MM.1S (cell line): Measurements from ENCODE around the gene TTC33.
"Not testable (repeated sequence)": the region's sequence is repeated elsewhere in the genome, so short reads cannot be mapped to it uniquely, and the experiment has no call there.

Experiments used
- DNase-seq: peaks from one replicate; pipeline ENCODE4 v3.0.0-alpha.2; 2015
- H2AFZ ChIP-seq: fragments of 300-600 bp; sonication (generic); 2 replicates; pipeline ENCODE4 v1.6.0; 2016; ENCODE audit warnings: antibody characterized with exemption, low read length
- H3F3A ChIP-seq: fragments of 300-600 bp; sonication (generic); 2 replicates; pipeline ENCODE4 v1.6.1; 2016; ENCODE audit warnings: mild to moderate bottlenecking, antibody characterized with exemption, low read length, moderate library complexity, mixed read lengths; ENCODE audit not compliant: insufficient read depth
- H3K27ac ChIP-seq: fragments of 300-600 bp; sonication (generic); 2 replicates; pipeline ENCODE4 v1.5.1; 2016; ENCODE audit warnings: mild to moderate bottlenecking, low read length
- H3K27me3 ChIP-seq: fragments of 300-600 bp; sonication (generic); replicated peaks from 2 replicates; pipeline ENCODE4 v1.6.0; 2016; ENCODE audit warnings: low read length; ENCODE audit not compliant: insufficient read depth
- H3K36me3 ChIP-seq: fragments of 300-600 bp; sonication (generic); replicated peaks from 2 replicates; pipeline ENCODE4 v1.6.1; 2016; ENCODE audit warnings: mild to moderate bottlenecking, low read length, mixed read lengths; ENCODE audit not compliant: insufficient read depth
- H3K4me1 ChIP-seq: fragments of 300-600 bp; sonication (generic); 2 replicates; pipeline ENCODE4 v1.6.1; 2016; ENCODE audit warnings: low read length, mixed read lengths
- H3K4me2 ChIP-seq: fragments of 300-600 bp; sonication (generic); 2 replicates; pipeline ENCODE4 v1.6.0; 2016; ENCODE audit warnings: low read depth, low read length
- H3K4me3 ChIP-seq: fragments of 300-600 bp; sonication (generic); 2 replicates; pipeline ENCODE4 v1.5.1; 2016; ENCODE audit warnings: low read length, mixed read lengths
- H3K79me2 ChIP-seq: fragments of 300-600 bp; sonication (generic); 2 replicates; pipeline ENCODE4 v1.6.1; 2016; ENCODE audit warnings: mixed run types, low read length, mixed read lengths
- H3K9ac ChIP-seq: fragments of 300-600 bp; sonication (generic); 2 replicates; pipeline ENCODE4 v1.6.1; 2016; ENCODE audit warnings: low read length, mixed read lengths
- H3K9me2 ChIP-seq: fragments of 300-600 bp; sonication (generic); replicated peaks from 2 replicates; pipeline ENCODE4 v1.6.1; 2016; ENCODE audit warnings: mild to moderate bottlenecking, low read length, mixed read lengths; ENCODE audit not compliant: insufficient read depth
- H3K9me3 ChIP-seq: fragments of 300-600 bp; sonication (generic); replicated peaks from 2 replicates; pipeline ENCODE4 v1.6.1; 2016; ENCODE audit warnings: mild to moderate bottlenecking, low read length, mixed read lengths; ENCODE audit not compliant: insufficient read depth
- H4K20me1 ChIP-seq: fragments of 300-600 bp; sonication (generic); 2 replicates; pipeline ENCODE4 v1.6.1; 2016; ENCODE audit warnings: mild to moderate bottlenecking, low read length, moderate library complexity, mixed read lengths; ENCODE audit not compliant: insufficient read depth
- EZH2 ChIP-seq: fragments of 300-600 bp; sonication (generic); optimal IDR thresholded peaks from 2 replicates; pipeline ENCODE3; 2017; ENCODE audit warnings: low read depth, mild to moderate bottlenecking, antibody characterized with exemption, low read length, mixed read lengths
- EZH2phosphoT487 ChIP-seq: fragments of 300-600 bp; sonication (generic); IDR thresholded peaks from 2 replicates; pipeline ENCODE4 v1.6.1; 2018; ENCODE audit warnings: antibody characterized with exemption, low read length
- TF ChIP-seq, protein P1 (sequence below): fragments of 300-600 bp; sonication (generic); IDR thresholded peaks from 2 replicates; pipeline ENCODE4 v1.5.1; 2016; ENCODE audit warnings: antibody characterized with exemption, low read length, mixed read lengths

The TTC33 gene

DNA sequence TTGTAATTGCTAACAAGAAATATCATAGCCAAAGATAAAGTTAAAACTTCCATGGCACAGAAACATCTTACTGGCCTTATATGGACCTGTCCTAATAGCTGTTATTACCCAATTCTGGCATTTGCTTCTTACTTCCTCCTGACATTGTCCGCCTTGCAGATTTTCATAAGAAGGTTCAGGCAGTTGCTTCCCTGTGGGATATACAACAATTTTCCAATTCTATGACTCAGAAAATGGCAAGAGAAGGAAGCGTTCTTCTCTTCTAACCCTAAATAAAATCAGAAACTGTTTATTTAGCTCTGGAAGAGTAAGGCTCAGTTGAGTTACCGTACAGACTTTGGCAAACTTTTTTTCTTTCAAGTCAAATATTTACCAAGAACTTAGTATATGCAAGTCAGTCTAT lies 40.7 kb upstream of the TTC33 start:
- Histone ChIP-seq H3K27me3 (peaks cover 11% of the 10 kb centered on the region), H3K9me2 (no peaks in the 10 kb centered on the region), H3K4me1 (0 out of 2 replicates have a peak, but pooled peaks cover 4% of the 10 kb centered on the region), H3K9me3 (no peaks in the 10 kb centered on the region), H3K9ac (no peak overlapping the region), H3K27ac (no peak overlapping the region), H2AFZ (no peak overlapping the region), H3F3A (0 out of 2 replicates have a peak, but pooled peaks cover 4% of the 10 kb centered on the region), H3K79me2 (peaks cover 59% of the 10 kb centered on the region), H4K20me1 (peaks cover 5% of the 10 kb centered on the region; the same call in 1 of the 2 replicates), H3K36me3 (no peaks in the 10 kb centered on the region), H3K4me3 (peak overlapping the region; percentile 91), H3K4me2 (peak overlapping the region; percentile 59)
- TF ChIP-seq, protein P1, sequence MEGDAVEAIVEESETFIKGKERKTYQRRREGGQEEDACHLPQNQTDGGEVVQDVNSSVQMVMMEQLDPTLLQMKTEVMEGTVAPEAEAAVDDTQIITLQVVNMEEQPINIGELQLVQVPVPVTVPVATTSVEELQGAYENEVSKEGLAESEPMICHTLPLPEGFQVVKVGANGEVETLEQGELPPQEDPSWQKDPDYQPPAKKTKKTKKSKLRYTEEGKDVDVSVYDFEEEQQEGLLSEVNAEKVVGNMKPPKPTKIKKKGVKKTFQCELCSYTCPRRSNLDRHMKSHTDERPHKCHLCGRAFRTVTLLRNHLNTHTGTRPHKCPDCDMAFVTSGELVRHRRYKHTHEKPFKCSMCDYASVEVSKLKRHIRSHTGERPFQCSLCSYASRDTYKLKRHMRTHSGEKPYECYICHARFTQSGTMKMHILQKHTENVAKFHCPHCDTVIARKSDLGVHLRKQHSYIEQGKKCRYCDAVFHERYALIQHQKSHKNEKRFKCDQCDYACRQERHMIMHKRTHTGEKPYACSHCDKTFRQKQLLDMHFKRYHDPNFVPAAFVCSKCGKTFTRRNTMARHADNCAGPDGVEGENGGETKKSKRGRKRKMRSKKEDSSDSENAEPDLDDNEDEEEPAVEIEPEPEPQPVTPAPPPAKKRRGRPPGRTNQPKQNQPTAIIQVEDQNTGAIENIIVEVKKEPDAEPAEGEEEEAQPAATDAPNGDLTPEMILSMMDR = no peak
- TF ChIP-seq EZH2phosphoT487 = no peak
- no peak for TF ChIP-seq EZH2
- no peak for DNase-seq

DNA sequence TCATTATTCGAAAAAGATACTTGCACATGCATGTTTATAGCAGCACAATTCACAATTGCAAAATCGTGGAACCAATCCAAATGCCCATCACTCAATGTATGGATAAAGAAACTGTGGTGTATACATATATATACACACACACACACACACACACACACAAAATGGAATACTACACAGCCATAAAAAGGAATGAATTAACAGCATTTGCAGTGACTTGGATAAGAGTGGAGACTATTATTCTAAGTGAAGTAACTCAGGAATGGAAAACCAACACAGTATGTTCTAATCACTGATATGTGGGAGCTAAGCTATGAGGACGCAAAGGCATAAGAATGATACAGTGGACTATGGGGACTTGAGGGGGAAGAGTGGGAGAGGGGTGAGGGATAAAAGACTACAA lies 39.1 kb upstream of the TTC33 start:
- not testable (repeated sequence) for DNase-seq, H3K4me3 ChIP-seq, H3K36me3 ChIP-seq, H4K20me1 ChIP-seq, H3F3A ChIP-seq, H2AFZ ChIP-seq, H3K4me2 ChIP-seq, H3K9ac ChIP-seq, H3K9me3 ChIP-seq, H3K9me2 ChIP-seq, H3K27ac ChIP-seq, H3K4me1 ChIP-seq
- Histone ChIP-seq H3K79me2 (peaks cover 75% of the 10 kb centered on the region), H3K27me3 (peaks cover 11% of the 10 kb centered on the region)

DNA sequence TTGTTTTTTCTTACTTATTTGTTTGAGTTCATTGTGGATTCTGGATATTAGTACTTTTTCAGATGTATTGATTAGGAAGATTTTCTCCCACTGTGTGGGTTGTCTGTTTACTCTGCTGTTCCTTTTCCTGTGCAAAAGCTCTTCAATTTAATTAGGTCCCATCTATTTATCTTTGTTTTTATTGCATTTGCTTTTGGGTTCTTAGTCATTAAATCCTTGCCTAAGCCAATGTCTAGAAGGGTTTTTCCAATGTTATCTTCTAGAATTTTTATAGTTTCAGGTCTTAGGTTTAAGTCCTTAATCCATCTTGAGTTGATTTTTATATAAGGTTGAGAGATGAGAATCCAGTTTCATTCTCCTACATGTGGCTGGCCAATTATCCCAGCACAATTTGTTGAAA lies 38.6 kb upstream of the TTC33 start:
- not testable (repeated sequence) for H3F3A ChIP-seq, H3K4me1 ChIP-seq, H3K4me3 ChIP-seq, H3K9me3 ChIP-seq, H3K9me2 ChIP-seq, H3K36me3 ChIP-seq, H3K27me3 ChIP-seq, DNase-seq, H4K20me1 ChIP-seq, H3K9ac ChIP-seq, H3K27ac ChIP-seq, H3K4me2 ChIP-seq, H2AFZ ChIP-seq
- peaks cover 80% of the 10 kb centered on the region for H3K79me2 ChIP-seq

DNA sequence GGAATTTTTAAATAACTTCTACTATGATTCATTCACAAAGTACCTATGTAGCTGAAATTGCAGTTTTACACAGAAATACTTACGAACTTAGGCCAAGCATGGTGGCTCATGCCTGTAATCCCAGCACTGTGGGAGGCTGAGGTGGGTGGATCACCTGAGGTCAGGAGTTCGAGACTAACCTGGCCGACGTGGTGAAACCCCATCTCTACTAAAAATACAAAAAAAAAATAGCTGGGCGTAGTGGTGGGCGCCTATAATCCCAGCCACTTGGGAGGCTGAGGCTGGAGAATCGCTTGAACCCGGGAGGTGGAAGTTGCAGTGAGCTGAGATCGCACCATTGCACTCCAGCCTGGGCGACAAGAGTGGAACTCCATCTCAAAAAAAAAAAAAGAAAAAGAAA lies 36.9 kb upstream of the TTC33 start:
- H3K4me3 ChIP-seq, DNase-seq, H3K4me1 ChIP-seq, H3K9me3 ChIP-seq, H2AFZ ChIP-seq, H3K27me3 ChIP-seq, H3K4me2 ChIP-seq, H3K9me2 ChIP-seq, H3F3A ChIP-seq, H3K9ac ChIP-seq, H4K20me1 ChIP-seq, H3K27ac ChIP-seq, H3K36me3 ChIP-seq: not testable (repeated sequence)
- peaks cover 96% of the 10 kb centered on the region for H3K79me2 ChIP-seq

DNA sequence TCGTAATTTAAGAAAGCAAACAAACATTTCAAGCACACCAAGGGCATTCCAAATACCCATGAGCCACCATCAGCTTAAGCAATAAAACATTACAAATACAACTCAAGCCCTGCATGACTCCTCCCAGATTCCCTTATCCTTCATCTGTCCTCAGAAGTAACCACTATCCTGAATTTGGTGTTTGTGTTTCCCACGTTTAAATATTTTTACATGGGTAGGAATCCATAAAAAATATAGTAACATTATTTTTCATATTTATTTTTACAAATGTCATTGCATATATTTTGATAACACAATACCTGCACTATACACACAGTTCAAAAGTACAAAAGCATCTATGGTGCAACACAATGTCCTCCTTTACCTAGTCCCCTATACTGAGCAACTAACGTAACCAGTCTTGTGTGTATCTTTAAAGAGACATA lies 36.0 kb upstream of the TTC33 start:
- Histone ChIP-seq H3K9me2 (no peaks in the 10 kb centered on the region), H3K36me3 (no peaks in the 10 kb centered on the region), H3K4me3 (no peak overlapping the region), H2AFZ (no peak overlapping the region), H3K27ac (no peak overlapping the region), H3K79me2 (peaks cover 96% of the 10 kb centered on the region), H3K4me1 (0 out of 2 replicates have a peak, but pooled peaks cover 4% of the 10 kb centered on the region), H3K9ac (no peak overlapping the region), H4K20me1 (peaks cover 5% of the 10 kb centered on the region; the same call in 1 of the 2 replicates), H3K27me3 (no peaks in the 10 kb centered on the region), H3F3A (no peaks in the 10 kb centered on the region; the same call in 1 of the 2 replicates), H3K4me2 (no peak overlapping the region), H3K9me3 (no peaks in the 10 kb centered on the region)
- TF ChIP-seq EZH2 (no peak), EZH2phosphoT487 (no peak)
- TF ChIP-seq, protein P1 = no peak
- no peak for DNase-seq
